PC-3 (cell line): ENCODE measurements around the gene GLT6D1. TPM values are rescaled to one million over a fixed set of nuclear protein-coding genes. Genes with fewer than 3 reads are reported as not detected.

ENCODE experiments used
- ATAC-seq: fragments of 200-7000 bp; cut with Tn5 transposase; 2 replicates; pipeline ENCODE4 v1.9.1; 2020; ENCODE audit warnings: mild to moderate bottlenecking, moderate library complexity
- BruUV-seq: library from RNA; stranded (reverse); fragments of 400-500 nt; replicated peaks from 2 replicates; lab custom pipeline; 2021; lab: Mats Ljungman, UMichigan
- CTCF ChIA-PET: fragments of 300-600 bp; sonication (Branson Sonifier 250); formaldehyde crosslinking; loops from one replicate; lab custom pipeline; 2022; ENCODE audit warnings: antibody characterized with exemption; lab: Charles Lee
- POLR2A ChIA-PET: fragments of 300-600 bp; sonication (Branson Sonifier 250); formaldehyde crosslinking; loops from one replicate; lab custom pipeline; 2022; ENCODE audit warnings: antibody characterized with exemption; ENCODE audit not compliant: unreplicated experiment; lab: Charles Lee
- DNase-seq: peaks from one replicate; pipeline ENCODE4 v3.0.0-alpha.2; 2015
- H2AFZ ChIP-seq: fragments of 300-600 bp; sonication (generic); 2 replicates; pipeline ENCODE4 v1.6.0; 2016; ENCODE audit warnings: antibody characterized with exemption, low read length
- H3F3A ChIP-seq: fragments of 300-600 bp; sonication (generic); one replicate; pipeline ENCODE4 v1.6.0; 2017; ENCODE audit warnings: antibody characterized with exemption, low read length, control low read depth, mild to moderate bottlenecking; ENCODE audit not compliant: unreplicated experiment
- H3K27ac ChIP-seq: fragments of 300-600 bp; sonication (generic); 2 replicates; pipeline ENCODE4 v1.5.1; 2016; ENCODE audit warnings: mild to moderate bottlenecking, low read length
- H3K27me3 ChIP-seq: fragments of 300-600 bp; sonication (generic); 2 replicates; pipeline ENCODE4 v1.6.1; 2016; ENCODE audit warnings: low read length, mixed read lengths
- H3K36me3 ChIP-seq: fragments of 300-600 bp; sonication (generic); 2 replicates; pipeline ENCODE4 v1.6.1; 2016; ENCODE audit warnings: low read depth, mixed run types, low read length, mixed read lengths
- H3K4me1 ChIP-seq: fragments of 300-600 bp; sonication (generic); 2 replicates; pipeline ENCODE4 v1.5.1; 2016; ENCODE audit warnings: low read length; ENCODE audit not compliant: insufficient read depth
- H3K4me2 ChIP-seq: fragments of 300-600 bp; sonication (generic); 2 replicates; pipeline ENCODE4 v1.6.0; 2016; ENCODE audit warnings: low read length
- H3K4me3 ChIP-seq: fragments of 300-600 bp; sonication (generic); 2 replicates; pipeline ENCODE4 v1.5.1; 2016; ENCODE audit warnings: mild to moderate bottlenecking, low read length, mixed read lengths
- H3K79me2 ChIP-seq: fragments of 300-600 bp; sonication (generic); 2 replicates; pipeline ENCODE4 v1.6.1; 2017; ENCODE audit warnings: low read length, mixed read lengths
- H3K9ac ChIP-seq: fragments of 300-600 bp; sonication (generic); 2 replicates; pipeline ENCODE4 v1.6.0; 2016; ENCODE audit warnings: mild to moderate bottlenecking, low read length
- H3K9me2 ChIP-seq: fragments of 300-600 bp; sonication (generic); replicated peaks from 2 replicates; pipeline ENCODE4 v1.6.1; 2016; ENCODE audit warnings: mixed run types, low read length, mixed read lengths
- H3K9me3 ChIP-seq: fragments of 300-600 bp; sonication (generic); 2 replicates; pipeline ENCODE4 v1.6.1; 2016; ENCODE audit warnings: low read length, mixed read lengths
- H4K20me1 ChIP-seq: fragments of 300-600 bp; sonication (generic); 2 replicates; pipeline ENCODE4 v1.6.1; 2016; ENCODE audit warnings: low read length, mixed read lengths
- CTCF ChIP-seq: fragments of 300-600 bp; sonication (generic); conservative IDR thresholded peaks from 2 replicates; pipeline ENCODE4 v1.5.1; 2017; ENCODE audit warnings: antibody characterized with exemption, low read depth, mild to moderate bottlenecking, low read length
- EZH2 ChIP-seq: fragments of 300-600 bp; sonication (generic); IDR thresholded peaks from one replicate; pipeline ENCODE4 v1.6.1; 2017; ENCODE audit warnings: antibody characterized with exemption, mild to moderate bottlenecking, low read length; ENCODE audit not compliant: unreplicated experiment
- EZH2phosphoT487 ChIP-seq: fragments of 300-600 bp; sonication (generic); IDR thresholded peaks from 2 replicates; pipeline ENCODE4 v1.6.1; 2018; ENCODE audit warnings: mild to moderate bottlenecking, antibody characterized with exemption, low read length, borderline replicate concordance
- intact Hi-C: fragments of 100-400 bp; cut with micrococcal nuclease; formaldehyde crosslinking; loops from 2 replicates; pipeline ENCODE4 v1.9.0; 2023
- total RNA-seq: library from RNA; depleted of rRNA; stranded (reverse); fragments of >200 nt; gene quantifications from 2 replicates; pipeline ENCODE4 v1.2.3, GENCODE V29; 2014

The GLT6D1 gene
- total RNA-seq, 1 experiment from 2014 or later = not detected

GRCh38 chr9:135655317-135655716 is 16.0 kb upstream of the GLT6D1 start:
- H3K9ac ChIP-seq = no peak overlapping the region
- no peak overlapping the region for H3K4me3 ChIP-seq
- intact Hi-C loops = no loop called here
- no peaks in the 10 kb centered on the region for H4K20me1 ChIP-seq
- BruUV-seq = no TSS peak
- no peaks in the 10 kb centered on the region for H3K79me2 ChIP-seq
- POLR2A ChIA-PET = no interaction called here
- H3K27ac ChIP-seq = no peak overlapping the region
- H3K4me1 ChIP-seq = no peaks in the 10 kb centered on the region
- no peak overlapping the region for H2AFZ ChIP-seq
- H3K9me2 ChIP-seq = no peaks in the 10 kb centered on the region
- TF ChIP-seq EZH2 (no peak), EZH2phosphoT487 (no peak), CTCF (no peak)
- peaks cover 13% of the 10 kb centered on the region for H3K27me3 ChIP-seq
- H3K4me2 ChIP-seq = no peak overlapping the region
- CTCF ChIA-PET = no interaction called here
- ATAC-seq (no peak), DNase-seq (no peak)
- no peaks in the 10 kb centered on the region for H3F3A ChIP-seq
- no peaks in the 10 kb centered on the region for H3K9me3 ChIP-seq
- no peaks in the 10 kb centered on the region for H3K36me3 ChIP-seq

GRCh38 chr9:135650408-135650807 is 11.1 kb upstream of the GLT6D1 start:
- no peaks in the 10 kb centered on the region for H3K9me3 ChIP-seq
- H3K4me1 ChIP-seq = no peaks in the 10 kb centered on the region
- TF ChIP-seq EZH2 (no peak), CTCF (no peak), EZH2phosphoT487 (no peak)
- no peak overlapping the region for H3K4me2 ChIP-seq
- H3K36me3 ChIP-seq = no peaks in the 10 kb centered on the region
- no peaks in the 10 kb centered on the region for H4K20me1 ChIP-seq
- H3F3A ChIP-seq = no peaks in the 10 kb centered on the region
- no peaks in the 10 kb centered on the region for H3K79me2 ChIP-seq
- no peaks in the 10 kb centered on the region for H3K9me2 ChIP-seq
- H3K4me3 ChIP-seq = no peak overlapping the region
- POLR2A ChIA-PET = no interaction called here
- peaks cover 3% of the 10 kb centered on the region for H3K27me3 ChIP-seq
- BruUV-seq = no TSS peak
- no peak overlapping the region for H3K9ac ChIP-seq
- CTCF ChIA-PET = no interaction called here
- H3K27ac ChIP-seq = no peak overlapping the region
- H2AFZ ChIP-seq = no peak overlapping the region
- no peak for ATAC-seq
- intact Hi-C loops = no loop called here
- DNase-seq = no peak

- Histone ChIP-seq H3K27me3 (no peaks in the 10 kb centered on the region), H3K9me2 (no peaks in the 10 kb centered on the region), H3K4me1 (no peaks in the 10 kb centered on the region), H3K4me3 (no peak overlapping the region), H3K79me2 (no peaks in the 10 kb centered on the region), H3K4me2 (no peak overlapping the region), H3K9me3 (no peaks in the 10 kb centered on the region), H3K27ac (no peak overlapping the region), H3K36me3 (no peaks in the 10 kb centered on the region), H2AFZ (no peak overlapping the region), H3K9ac (no peak overlapping the region), H3F3A (no peaks in the 10 kb centered on the region), H4K20me1 (no peaks in the 10 kb centered on the region)
- BruUV-seq = no TSS peak
- intact Hi-C loops = no loop called here
- no peak for TF ChIP-seq EZH2
- no peak for TF ChIP-seq EZH2phosphoT487
- TF ChIP-seq CTCF = no peak
- no peak for DNase-seq
- ChIA-PET CTCF (no interaction called here), POLR2A (no interaction called here)
- ATAC-seq = no peak
These were observed 10.2 kb upstream of the GLT6D1 start for GRCh38 chr9:135649508-135649907.
